Hepatocyte (in vitro differentiated cells): ENCODE results near the gene PDE1C.

Source experiments
- EZH2 ChIP-seq: fragments of 200-600 bp; sonication (generic); IDR thresholded peaks from 2 replicates; pipeline ENCODE4 v1.6.1; 2016; ENCODE audit warnings: antibody characterized with exemption, mild to moderate bottlenecking, borderline replicate concordance
- EZH2phosphoT487 ChIP-seq: fragments of 200-600 bp; sonication (generic); IDR thresholded peaks from one replicate; pipeline ENCODE4 v1.6.1; 2018; ENCODE audit warnings: antibody characterized with exemption, mild to moderate bottlenecking, low read depth, moderate library complexity; ENCODE audit not compliant: unreplicated experiment, severe bottlenecking
- TF ChIP-seq, protein P1 (sequence below): fragments of 200-600 bp; sonication (generic); IDR thresholded peaks from 2 replicates; pipeline ENCODE4 v1.5.1; 2016; ENCODE audit warnings: antibody characterized with exemption, mild to moderate bottlenecking; ENCODE audit not compliant: poor library complexity

DNA sequence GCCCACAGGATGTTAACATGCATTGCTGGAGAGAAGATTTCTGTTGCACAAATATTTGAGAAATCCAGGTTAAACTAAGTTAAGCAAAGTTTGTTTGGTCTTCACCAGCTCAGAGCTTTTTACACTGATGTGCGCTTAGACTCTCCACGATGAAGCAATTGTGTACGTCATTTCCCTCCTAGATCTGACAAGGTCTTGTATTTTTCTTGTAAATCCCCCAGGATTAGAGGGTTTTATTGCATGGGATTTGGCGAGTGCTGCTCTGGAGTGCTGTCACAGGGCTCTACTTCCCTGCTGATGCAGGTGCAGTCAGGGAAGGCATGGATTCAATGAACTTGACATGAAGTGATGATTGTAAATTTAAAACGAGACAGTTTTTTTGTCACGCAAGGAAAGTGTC, 173.3 kb downstream of the PDE1C start:
- TF ChIP-seq, protein P1, sequence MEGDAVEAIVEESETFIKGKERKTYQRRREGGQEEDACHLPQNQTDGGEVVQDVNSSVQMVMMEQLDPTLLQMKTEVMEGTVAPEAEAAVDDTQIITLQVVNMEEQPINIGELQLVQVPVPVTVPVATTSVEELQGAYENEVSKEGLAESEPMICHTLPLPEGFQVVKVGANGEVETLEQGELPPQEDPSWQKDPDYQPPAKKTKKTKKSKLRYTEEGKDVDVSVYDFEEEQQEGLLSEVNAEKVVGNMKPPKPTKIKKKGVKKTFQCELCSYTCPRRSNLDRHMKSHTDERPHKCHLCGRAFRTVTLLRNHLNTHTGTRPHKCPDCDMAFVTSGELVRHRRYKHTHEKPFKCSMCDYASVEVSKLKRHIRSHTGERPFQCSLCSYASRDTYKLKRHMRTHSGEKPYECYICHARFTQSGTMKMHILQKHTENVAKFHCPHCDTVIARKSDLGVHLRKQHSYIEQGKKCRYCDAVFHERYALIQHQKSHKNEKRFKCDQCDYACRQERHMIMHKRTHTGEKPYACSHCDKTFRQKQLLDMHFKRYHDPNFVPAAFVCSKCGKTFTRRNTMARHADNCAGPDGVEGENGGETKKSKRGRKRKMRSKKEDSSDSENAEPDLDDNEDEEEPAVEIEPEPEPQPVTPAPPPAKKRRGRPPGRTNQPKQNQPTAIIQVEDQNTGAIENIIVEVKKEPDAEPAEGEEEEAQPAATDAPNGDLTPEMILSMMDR: no peak
- TF ChIP-seq EZH2: no peak
- TF ChIP-seq EZH2phosphoT487: no peak
